ENCODE measurements around the gene GNG3.

GRCh38 chr11:62709247-62710000 is 1.9 kb downstream of the GNG3 start:
- no peak for TF ChIP-seq CTCF (conservative IDR thresholded peaks at IDR 0.05; ENCODE audit: low read length)
- TF ChIP-seq EZH2phosphoT487 (IDR thresholded peaks at IDR 0.05; ENCODE audit: borderline replicate concordance): no peak
